ENCODE results near the gene MS4A2. TPM values are rescaled to one million over a fixed set of nuclear protein-coding genes. Genes with fewer than 3 reads are reported as not detected.
"Not testable (repeated sequence)": the region's sequence is repeated elsewhere in the genome, so short reads cannot be mapped to it uniquely, and the experiment has no call there.

Gene MS4A2
- polyA plus RNA-seq (2013, experiment 1 of 2; ENCODE audit: insufficient read length): not detected
- not detected for polyA plus RNA-seq (2013, experiment 2 of 2; ENCODE audit: insufficient read length)

GRCh38 chr11:60088364-60088763 is at the start of gene MS4A2:
MS4A2 (plus strand) TSS chr11:60088664; CDS start chr11:60088766, 102 bp downstream.
- no peak for DNase-seq

- no peak for DNase-seq
These were observed 48.4 kb upstream of the MS4A2 start, which contains the start of gene OOSP2 for GRCh38 chr11:60040109-60040508. OOSP2 (plus strand) TSS chr11:60040409; CDS start chr11:60040460, 51 bp downstream.

GRCh38 chr11:60050422-60050821 is 38.0 kb upstream of the MS4A2 start:
- not testable (repeated sequence) for DNase-seq

- not testable (repeated sequence) for DNase-seq
These were observed 37.6 kb upstream of the MS4A2 start for GRCh38 chr11:60050839-60051238.

- no peak for DNase-seq
These were observed 32.0 kb upstream of the MS4A2 start, which contains the start of gene MS4A3 for GRCh38 chr11:60056349-60056969. MS4A3 (plus strand) TSS chr11:60056665; CDS start chr11:60061161, 4,496 bp downstream.

GRCh38 chr11:60059052-60059451 is 29.4 kb upstream of the MS4A2 start:
- DNase-seq: no peak

GRCh38 chr11:60059521-60060240 is 28.8 kb upstream of the MS4A2 start:
- DNase-seq: no peak

- DNase-seq: no peak
These were observed 24.4 kb upstream of the MS4A2 start for GRCh38 chr11:60064111-60064510.

GRCh38 chr11:60065801-60066200 is 22.7 kb upstream of the MS4A2 start:
- DNase-seq: no peak

GRCh38 chr11:60069450-60069849 is 19.0 kb upstream of the MS4A2 start:
- DNase-seq: no peak

GRCh38 chr11:60071644-60072043 is 16.8 kb upstream of the MS4A2 start:
- DNase-seq: not testable (repeated sequence)

- DNase-seq: no peak
These were observed 11.1 kb upstream of the MS4A2 start for GRCh38 chr11:60077216-60077817.

GRCh38 chr11:60077981-60078380 is 10.5 kb upstream of the MS4A2 start:
- DNase-seq: no peak

- DNase-seq: no peak
These were observed 9.7 kb upstream of the MS4A2 start for GRCh38 chr11:60078745-60079144.

- DNase-seq: no peak
These were observed 7.9 kb upstream of the MS4A2 start for GRCh38 chr11:60080535-60080934.

- DNase-seq: no peak
These were observed 3.7 kb upstream of the MS4A2 start for GRCh38 chr11:60084631-60085273.

GRCh38 chr11:60085909-60086308 is 2.6 kb upstream of the MS4A2 start:
- no peak for DNase-seq

- DNase-seq: no peak
These were observed 1.2 kb upstream of the MS4A2 start for GRCh38 chr11:60087239-60087638.

- DNase-seq: no peak
These were observed 7.1 kb downstream of the MS4A2 start for GRCh38 chr11:60095477-60096120.

- no peak for DNase-seq
These were observed 8.7 kb downstream of the MS4A2 start for GRCh38 chr11:60097189-60097588.

- DNase-seq: no peak
These were observed 10.0 kb downstream of the MS4A2 start for GRCh38 chr11:60098508-60098907.

GRCh38 chr11:60100516-60100915 is 12.1 kb downstream of the MS4A2 start:
- DNase-seq: no peak
